NCI-H526 (cell line): ENCODE measurements around the gene LRRC27.
"Not testable (repeated sequence)": the region's sequence is repeated elsewhere in the genome, so short reads cannot be mapped to it uniquely, and the experiment has no call there.

Experiments used
- DNase-seq, 2 experiments: peaks; one replicate each; lab custom pipeline; 2025; lab: John Stamatoyannopoulos, UW

Gene LRRC27

DNA sequence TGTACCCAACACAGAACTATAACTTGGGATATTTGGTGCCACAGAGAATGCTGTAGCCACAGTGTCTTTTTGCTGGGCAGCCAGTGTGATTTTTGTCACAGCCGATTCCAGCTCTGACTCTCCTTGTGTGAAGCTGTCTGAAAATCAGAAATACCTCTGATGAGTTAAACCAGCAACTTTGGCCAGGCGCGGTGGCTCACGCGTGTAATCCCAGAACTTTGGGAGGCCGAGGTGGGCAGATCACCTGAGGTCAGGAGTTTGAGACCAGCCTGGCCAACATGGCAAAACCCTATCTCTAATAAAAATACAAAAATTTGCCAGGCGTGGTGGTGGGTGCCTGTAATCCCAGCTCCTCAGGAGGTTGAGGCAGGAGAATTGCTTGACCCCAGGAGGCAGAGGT lies 5.9 kb downstream of the LRRC27 start:
- DNase-seq = not testable (repeated sequence)

GRCh38 chr10:132338876-132339275 lies 6.9 kb downstream of the LRRC27 start:
- no peak for DNase-seq

GRCh38 chr10:132339276-132339675 lies 7.3 kb downstream of the LRRC27 start:
- DNase-seq = no peak

GRCh38 chr10:132341017-132341416 lies 9.0 kb downstream of the LRRC27 start:
- DNase-seq = no peak

GRCh38 chr10:132341781-132342180 lies 9.8 kb downstream of the LRRC27 start:
- no peak for DNase-seq

- no peak for DNase-seq
Measured at GRCh38 chr10:132342553-132342952, 10.6 kb downstream of the LRRC27 start.

DNA sequence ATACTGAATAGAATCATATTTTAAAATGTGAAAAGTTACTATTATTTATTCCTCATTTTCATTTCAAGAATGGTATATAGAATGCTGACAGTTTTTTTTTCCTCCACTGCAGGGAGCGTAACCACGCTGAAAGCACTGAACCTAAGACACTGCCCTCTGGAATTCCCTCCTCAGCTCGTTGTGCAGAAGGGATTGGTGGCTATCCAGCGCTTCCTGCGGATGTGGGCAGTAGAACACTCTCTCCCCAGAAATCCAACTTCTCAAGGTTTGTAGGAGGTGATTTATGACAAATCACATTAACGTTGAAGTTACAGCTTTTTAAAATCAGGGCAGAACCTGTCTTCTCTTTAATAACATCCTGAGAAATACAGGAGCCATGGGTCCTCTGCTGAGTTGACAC lies 12.4 kb downstream of the LRRC27 start:
- DNase-seq = no peak

DNA sequence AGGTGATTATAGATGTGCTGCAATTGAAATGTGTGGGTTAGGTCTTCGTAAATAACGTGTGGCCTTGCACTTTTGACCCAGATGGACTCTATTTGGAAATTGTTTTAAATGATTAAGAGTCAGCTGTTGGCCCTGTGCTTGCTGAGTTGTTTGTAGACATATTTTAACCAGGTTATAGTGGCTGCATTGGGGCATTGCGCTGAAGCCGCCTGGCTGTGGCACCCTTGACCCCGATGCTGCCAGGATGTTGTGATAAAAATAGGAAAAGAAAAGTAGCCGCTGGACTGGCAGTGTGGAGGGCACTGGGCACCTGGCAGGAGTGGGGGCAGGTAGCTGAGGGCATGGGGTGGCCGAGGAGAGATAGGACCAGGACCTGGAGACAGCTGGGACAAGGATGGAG lies 13.4 kb downstream of the LRRC27 start:
- DNase-seq = no peak

DNA sequence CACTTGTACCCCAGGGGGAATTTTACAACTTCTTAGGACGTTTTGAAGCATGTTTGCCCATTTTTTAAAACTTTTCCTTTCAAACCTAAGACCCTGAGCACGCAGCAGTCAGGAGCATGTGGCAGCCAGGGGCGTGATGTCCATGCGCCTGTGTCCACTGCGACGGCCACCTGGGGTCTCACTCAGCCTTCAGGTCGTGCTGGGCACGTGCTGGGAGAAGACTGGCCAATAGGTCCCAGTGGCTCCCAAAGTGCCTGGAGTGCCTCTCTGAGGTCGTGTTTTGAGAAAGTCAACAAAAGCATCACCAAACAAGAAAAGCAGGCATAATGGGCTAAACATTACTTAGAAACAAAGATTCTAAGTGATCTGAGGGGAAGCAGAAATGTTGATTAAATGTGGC lies 14.8 kb downstream of the LRRC27 start:
- no peak for DNase-seq

- DNase-seq = no peak
Measured at GRCh38 chr10:132347211-132347930, 15.4 kb downstream of the LRRC27 start.

DNA sequence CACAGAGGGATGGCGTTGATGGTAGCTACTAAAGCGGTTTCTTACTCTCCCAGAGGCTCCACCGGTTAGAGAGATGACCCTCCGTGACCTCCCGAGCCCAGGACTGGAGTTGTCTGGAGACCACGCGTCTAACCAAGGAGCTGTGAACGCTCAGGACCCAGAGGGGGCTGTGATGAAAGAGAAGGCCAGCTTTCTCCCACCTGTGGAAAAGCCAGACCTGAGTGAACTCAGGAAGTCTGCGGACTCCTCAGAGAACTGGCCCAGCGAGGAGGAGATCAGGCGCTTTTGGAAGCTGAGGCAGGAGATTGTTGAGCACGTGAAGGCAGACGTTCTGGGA lies 15.9 kb downstream of the LRRC27 start:
- no peak for DNase-seq

- no peak for DNase-seq
Measured at GRCh38 chr10:132349766-132350165, 17.8 kb downstream of the LRRC27 start.

GRCh38 chr10:132350391-132350790 lies 18.4 kb downstream of the LRRC27 start:
- DNase-seq = no peak

DNA sequence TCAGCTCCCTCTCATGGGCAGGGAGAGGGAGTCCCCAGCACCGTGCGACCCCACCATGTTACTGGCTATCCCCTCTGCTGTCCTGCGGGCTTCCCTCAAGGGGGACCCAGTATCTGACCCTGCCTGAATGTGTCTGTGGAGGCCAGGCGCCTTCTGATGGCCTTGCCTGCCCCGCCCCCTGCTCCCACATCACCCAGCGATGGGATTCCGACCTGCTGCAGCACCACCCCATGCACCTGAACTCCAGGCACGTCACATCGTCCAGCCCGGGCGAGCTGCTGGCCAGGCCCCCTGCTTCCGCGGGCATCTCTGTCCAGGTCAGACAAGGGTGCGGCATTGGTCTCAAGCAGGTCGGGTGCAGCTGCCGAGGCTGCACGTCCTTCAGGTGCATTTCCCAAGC lies 19.0 kb downstream of the LRRC27 start:
- no peak for DNase-seq

- DNase-seq = no peak
Measured at GRCh38 chr10:132351611-132352010, 19.6 kb downstream of the LRRC27 start.

DNA sequence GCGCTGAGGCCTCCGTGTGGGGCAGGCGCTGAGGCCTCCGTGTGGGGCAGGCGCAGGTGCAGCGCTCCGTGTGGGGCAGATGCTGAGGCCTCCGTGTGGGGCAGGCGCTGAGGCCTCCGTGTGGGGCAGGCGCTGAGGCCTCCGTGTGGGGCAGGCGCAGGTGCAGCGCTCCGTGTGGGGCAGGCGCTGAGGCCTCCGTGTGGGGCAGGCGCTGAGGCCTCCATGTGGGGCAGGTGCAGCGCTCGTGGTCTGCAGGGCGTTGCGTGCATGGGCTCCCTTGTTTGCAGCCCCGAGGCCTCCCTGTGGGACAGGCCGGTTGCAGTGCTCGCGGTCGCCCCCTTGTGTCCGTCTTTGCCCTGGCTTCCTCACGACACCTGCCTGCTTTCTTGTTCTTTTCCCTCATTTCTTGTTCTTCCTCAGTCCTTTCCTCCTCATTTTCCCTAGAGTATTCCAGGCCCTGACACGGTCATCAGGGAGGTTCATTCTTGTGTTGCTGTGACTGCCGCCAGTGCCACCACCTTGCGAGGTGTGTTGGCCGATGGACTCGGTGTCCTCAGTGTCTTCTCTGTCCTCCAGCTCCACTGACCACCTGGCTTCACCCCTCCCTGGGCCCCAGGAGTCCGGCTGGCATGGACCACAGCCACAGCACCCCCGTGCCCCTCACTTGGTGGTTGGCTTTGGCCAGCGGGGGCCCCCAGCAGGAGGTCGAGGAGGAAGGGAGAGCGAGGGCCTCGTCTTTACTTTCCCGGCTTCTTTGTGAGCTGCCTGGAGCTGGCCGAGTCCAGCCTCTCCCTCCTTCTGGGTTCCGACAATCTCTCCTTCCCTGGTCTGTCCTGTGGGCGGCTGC lies 20.7 kb downstream of the LRRC27 start:
- DNase-seq = peak; percentile 13 to 65

- DNase-seq = no peak
Measured at GRCh38 chr10:132353456-132354355, 21.7 kb downstream of the LRRC27 start.

- DNase-seq = no peak
Measured at GRCh38 chr10:132354356-132355094, 22.5 kb downstream of the LRRC27 start.

DNA sequence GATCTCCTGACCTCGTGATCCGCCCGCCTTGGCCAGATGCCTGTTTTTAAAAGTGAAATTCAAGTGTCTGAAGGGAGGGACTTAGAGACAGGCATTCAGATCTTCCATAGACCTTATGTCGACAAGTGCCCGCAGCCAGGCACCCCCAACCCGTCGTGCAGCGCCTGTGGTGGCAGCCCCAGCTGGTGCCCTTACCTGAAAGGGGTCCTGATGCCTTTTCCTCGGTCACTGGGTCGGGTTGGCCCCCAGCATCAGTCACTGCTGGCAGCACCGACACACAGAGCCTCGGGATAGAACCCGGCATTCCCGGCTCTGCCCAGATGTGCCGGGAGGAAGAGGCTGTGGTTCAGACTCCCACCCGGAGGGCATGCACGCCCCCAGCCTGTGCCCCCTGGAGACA lies 23.3 kb downstream of the LRRC27 start:
- no peak for DNase-seq

GRCh38 chr10:132355754-132356153 lies 23.8 kb downstream of the LRRC27 start:
- DNase-seq = no peak

DNA sequence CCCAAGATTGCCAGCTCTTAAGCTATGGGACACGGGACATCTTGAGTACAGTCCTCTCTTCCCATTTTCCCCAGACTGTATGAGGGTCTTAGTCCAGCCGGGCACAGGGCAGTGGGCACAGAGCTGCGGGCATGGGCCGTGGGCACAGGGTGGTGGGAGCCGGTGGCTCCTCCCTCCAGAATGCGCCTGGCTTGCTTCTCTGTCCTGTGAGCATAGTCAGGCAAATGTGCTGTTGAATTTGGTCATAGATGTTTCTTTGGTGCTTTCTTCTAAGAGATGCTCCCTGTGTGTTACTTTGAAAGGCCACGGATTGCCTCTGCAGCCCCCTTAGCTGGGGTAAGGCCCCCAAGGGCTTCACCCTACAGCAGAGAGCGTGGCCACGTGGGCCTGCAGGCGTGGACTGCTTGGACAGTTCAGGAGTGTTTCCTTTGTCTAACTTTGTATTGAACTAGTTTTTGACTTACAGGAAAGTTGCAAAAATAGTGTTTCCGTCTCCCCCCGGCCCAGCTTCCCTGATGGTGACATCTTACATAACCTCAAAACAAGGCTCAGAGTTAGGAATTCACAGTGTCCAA lies 24.7 kb downstream of the LRRC27 start:
- no peak for DNase-seq
